EH (cell line): ENCODE results near the gene PDE6A.
"Not testable (repeated sequence)": the region's sequence is repeated elsewhere in the genome, so short reads cannot be mapped to it uniquely, and the experiment has no call there.

Source experiments
- DNase-seq: peaks from one replicate; pipeline ENCODE4 v3.0.0-alpha.2; 2015; ENCODE audit warnings: low read depth

Gene PDE6A

GRCh38 chr5:149863830-149864229, 80.8 kb downstream of the PDE6A start:
- DNase-seq = no peak

GRCh38 chr5:149863176-149863575, 81.4 kb downstream of the PDE6A start:
- DNase-seq = no peak

- no peak for DNase-seq
Observed at GRCh38 chr5:149860801-149861322, 83.7 kb downstream of the PDE6A start.

GRCh38 chr5:149859746-149860145, 84.8 kb downstream of the PDE6A start:
- DNase-seq = no peak

GRCh38 chr5:149858481-149858880, 86.1 kb downstream of the PDE6A start:
- DNase-seq = not testable (repeated sequence)

GRCh38 chr5:149857499-149857898, 87.1 kb downstream of the PDE6A start:
- peak; percentile 29 for DNase-seq

- no peak for DNase-seq
Observed at GRCh38 chr5:149855366-149855765, 89.2 kb downstream of the PDE6A start.

- DNase-seq = no peak
Observed at GRCh38 chr5:149854866-149855265, 89.7 kb downstream of the PDE6A start.

GRCh38 chr5:149853701-149854100, 90.9 kb downstream of the PDE6A start:
- no peak for DNase-seq

- no peak for DNase-seq
Observed at GRCh38 chr5:149853331-149853648, 91.3 kb downstream of the PDE6A start.

GRCh38 chr5:149852641-149853330, 91.8 kb downstream of the PDE6A start:
- peak; percentile 72 for DNase-seq

GRCh38 chr5:149851211-149851610, 93.4 kb downstream of the PDE6A start:
- DNase-seq = no peak

GRCh38 chr5:149849966-149850910, 94.4 kb downstream of the PDE6A start:
- DNase-seq = no peak

GRCh38 chr5:149849280-149849965, 95.2 kb downstream of the PDE6A start:
- DNase-seq = no peak

- DNase-seq = no peak
Observed at GRCh38 chr5:149847611-149848010, 97.0 kb downstream of the PDE6A start.

- no peak for DNase-seq
Observed at GRCh38 chr5:149846021-149846420, 98.6 kb downstream of the PDE6A start.

- no peak for DNase-seq
Observed at GRCh38 chr5:149845601-149846000, 99.0 kb downstream of the PDE6A start.

- no peak for DNase-seq
Observed at GRCh38 chr5:149841851-149842793, 102.5 kb downstream of the PDE6A start.

GRCh38 chr5:149840226-149840825, 104.3 kb downstream of the PDE6A start:
- no peak for DNase-seq

- peak; percentile 10 for DNase-seq
Observed at GRCh38 chr5:149839761-149840160, 104.8 kb downstream of the PDE6A start.
